SK-N-MC (cell line): ENCODE data around the gene METTL2A.
"Not testable (repeated sequence)": the region's sequence is repeated elsewhere in the genome, so short reads cannot be mapped to it uniquely, and the experiment has no call there.

ENCODE experiments used
- EZH2 ChIP-seq: fragments of 200-600 bp; sonication (generic); IDR thresholded peaks from one replicate; pipeline ENCODE4 v1.6.1; 2017; ENCODE audit warnings: antibody characterized with exemption
- FOXP2 ChIP-seq: optimal IDR thresholded peaks from 2 replicates; pipeline ENCODE3; 2011; ENCODE audit warnings: mild to moderate bottlenecking, moderate library complexity; ENCODE audit not compliant: insufficient read depth; ENCODE audit errors: extremely low read length, control extremely low read depth
- POLR2AphosphoS5 ChIP-seq: IDR thresholded peaks from 2 replicates; pipeline ENCODE4 v1.6.1; 2012; ENCODE audit warnings: mild to moderate bottlenecking, low read depth, low read length, borderline replicate concordance

- TF ChIP-seq EZH2, POLR2AphosphoS5, FOXP2: not testable (repeated sequence)
These were observed 72.6 kb downstream of the METTL2A start for GRCh38 chr17:62496344-62496743.
